HepG2 (cell line): ENCODE results near the gene XDH. TPM values are rescaled to one million over a fixed set of nuclear protein-coding genes. Genes with fewer than 3 reads are reported as not detected.

ENCODE experiments used
- ATAC-seq: fragments of 200-7000 bp; cut with Tn5 transposase; 3 replicates; pipeline ENCODE4 v1.9.1; 2020; ENCODE audit warnings: mild to moderate bottlenecking, moderate library complexity
- BruUV-seq: library from RNA; stranded (reverse); fragments of 400-500 nt; replicated peaks from 2 replicates; lab custom pipeline; 2021; lab: Mats Ljungman, UMichigan
- CTCF ChIA-PET: fragments of 300-600 bp; formaldehyde crosslinking; extraction: SDS; loops from one replicate; lab custom pipeline; 2021; ENCODE audit warnings: low total read pairs, inconsistent platforms, low intra/inter-chr PET ratio; lab: Yijun Ruan, JAX
- POLR2A ChIA-PET: fragments of 350-600 bp; sonication (Branson Sonifier 250); formaldehyde crosslinking; loops from one replicate; lab custom pipeline; 2020; ENCODE audit warnings: antibody characterized with exemption, inconsistent platforms; lab: Yijun Ruan, JAX
- DNase-seq: peaks from one replicate; pipeline ENCODE4 v3.0.0-alpha.2; 2015; ENCODE audit warnings: low spot score
- FAIRE-seq: peaks from 3 replicates; lab custom pipeline; 2011; peaks lifted over from hg19 to GRCh38; lab: Jason Lieb, UNC
- H2AFZ ChIP-seq: one replicate; pipeline ENCODE4 v1.6.1; 2011; ENCODE audit warnings: low read length, inconsistent platforms
- H3K27ac ChIP-seq: fragments of 300-600 bp; 3 replicates; pipeline ENCODE4 v1.8.0; 2011; ENCODE audit warnings: mixed run types, mild to moderate bottlenecking, mixed read lengths, low read length, inconsistent platforms; ENCODE audit not compliant: insufficient read depth; ENCODE audit errors: extremely low read length
- H3K27me3 ChIP-seq, 2 experiments: fragments of 200-600 bp in 1 of 2; 2 replicates in 1 of 2; 3 replicates in 1 of 2; pipeline versions ENCODE4 v1.6.0 to v1.8.0; 2011; ENCODE audit warnings: low read length in 2 of 2, mild to moderate bottlenecking in 2 of 2, moderate library complexity in 2 of 2, inconsistent platforms in 1 of 2; ENCODE audit not compliant: insufficient read depth in 2 of 2, control insufficient read depth in 1 of 2
- H3K36me3 ChIP-seq, 2 experiments: fragments of 200-600 bp in 1 of 2; replicated peaks in 1 of 2; 2 replicates in 1 of 2; 3 replicates in 1 of 2; pipeline versions ENCODE4 v1.5.1 to v1.8.0; 2011; ENCODE audit warnings: low read length in 2 of 2, inconsistent platforms in 1 of 2; ENCODE audit not compliant: insufficient read depth in 2 of 2, control insufficient read depth in 1 of 2
- H3K4me1 ChIP-seq: 2 replicates; pipeline ENCODE4 v1.5.1; 2012; ENCODE audit warnings: low read length, inconsistent platforms; ENCODE audit not compliant: insufficient read depth
- H3K4me2 ChIP-seq: 2 replicates; pipeline ENCODE4 v1.6.0; 2011; ENCODE audit warnings: low read depth, low read length, inconsistent platforms
- H3K4me3 ChIP-seq, 3 experiments: fragments of 200-600 bp in 1 of 3; sonication (generic), shearing (Covaris generic) in 1 of 3; replicated peaks in 1 of 3; 2 replicates each; pipeline ENCODE4 v1.5.1; 2011 to 2016; ENCODE audit warnings: low read length in 3 of 3, inconsistent platforms in 2 of 3, low read depth in 2 of 3, mild to moderate bottlenecking in 2 of 3, control low read depth in 1 of 3, mixed read lengths in 1 of 3; ENCODE audit not compliant: insufficient read depth in 1 of 3
- H3K79me2 ChIP-seq: one replicate; pipeline ENCODE4 v1.6.1; 2011; ENCODE audit warnings: low read length, inconsistent platforms; ENCODE audit not compliant: insufficient read depth
- H3K9ac ChIP-seq: 2 replicates; pipeline ENCODE4 v1.6.0; 2011; ENCODE audit warnings: mild to moderate bottlenecking, low read depth, low read length, inconsistent platforms; ENCODE audit not compliant: insufficient read depth
- H3K9me3 ChIP-seq: 2 replicates; pipeline ENCODE4 v1.5.1; 2012; ENCODE audit warnings: mild to moderate bottlenecking, low read length
- H4K20me1 ChIP-seq: 2 replicates; pipeline ENCODE4 v1.6.0; 2011; ENCODE audit warnings: inconsistent platforms, mild to moderate bottlenecking, low read length, moderate library complexity; ENCODE audit not compliant: insufficient read depth
- CBX5 ChIP-seq: sonication (generic); formaldehyde crosslinking; IDR thresholded peaks from 2 replicates; pipeline ENCODE4 v1.4.0; 2020; ENCODE audit warnings: missing genetic modification reagents, borderline replicate concordance
- FOXA3 ChIP-seq: IDR thresholded peaks from 2 replicates; pipeline ENCODE4 v1.6.1; 2016; ENCODE audit warnings: missing genetic modification reagents, missing compliant biosample characterization
- KDM3A ChIP-seq: IDR thresholded peaks from 2 replicates; pipeline ENCODE4 v1.6.1; 2018; ENCODE audit warnings: low read depth, missing compliant biosample characterization
- KLF9 ChIP-seq: IDR thresholded peaks from 2 replicates; pipeline ENCODE4 v1.6.1; 2016; ENCODE audit warnings: low read depth
- MAFF ChIP-seq: IDR thresholded peaks from 2 replicates; pipeline ENCODE4 v1.6.1; 2011; ENCODE audit warnings: low read depth, low read length, improper control_type of control experiment
- SP2 ChIP-seq: sonication (generic); formaldehyde crosslinking; IDR thresholded peaks from 2 replicates; pipeline ENCODE4 v1.5.1; 2020; ENCODE audit warnings: mild to moderate bottlenecking, missing genetic modification reagents
- SRY ChIP-seq: sonication (generic); formaldehyde crosslinking; IDR thresholded peaks from 2 replicates; pipeline ENCODE4 v1.8.0; 2022; ENCODE audit warnings: mild to moderate bottlenecking, missing genetic modification reagents
- TAF15 ChIP-seq: fragments of 200-400 bp; formaldehyde crosslinking; IDR thresholded peaks from one replicate; pipeline ENCODE4 v1.6.1; 2018; ENCODE audit warnings: mild to moderate bottlenecking, low read depth, low read length; ENCODE audit not compliant: poor library complexity, severe bottlenecking
- TCF7L2 ChIP-seq: IDR thresholded peaks from 2 replicates; pipeline ENCODE4 v1.6.1; 2011; ENCODE audit warnings: mild to moderate bottlenecking, low read depth, low read length, moderate library complexity
- ZBTB1 ChIP-seq: sonication (generic); formaldehyde crosslinking; IDR thresholded peaks from 2 replicates; pipeline ENCODE4 v1.4.0; 2020; ENCODE audit warnings: missing genetic modification reagents, borderline replicate concordance
- ZMAT3 ChIP-seq: sonication (generic); formaldehyde crosslinking; conservative IDR thresholded peaks from 2 replicates; pipeline ENCODE4 v1.7.0; 2021; ENCODE audit warnings: missing genetic modification reagents
- ZMYM2 ChIP-seq: sonication (generic); formaldehyde crosslinking; IDR thresholded peaks from 2 replicates; pipeline ENCODE4 v1.8.0; 2022; ENCODE audit warnings: mild to moderate bottlenecking, missing genetic modification reagents
- ZNF234 ChIP-seq: sonication (generic); formaldehyde crosslinking; conservative IDR thresholded peaks from 2 replicates; pipeline ENCODE4 v1.5.1; 2020; ENCODE audit warnings: mild to moderate bottlenecking, missing genetic modification reagents
- ZNF432 ChIP-seq: sonication (generic); formaldehyde crosslinking; IDR thresholded peaks from 2 replicates; pipeline ENCODE4 v1.5.0; 2020; ENCODE audit warnings: missing genetic modification reagents, mild to moderate bottlenecking, borderline replicate concordance
- ZNF567 ChIP-seq: sonication (generic); formaldehyde crosslinking; IDR thresholded peaks from 2 replicates; pipeline ENCODE4 v1.8.1; 2023; ENCODE audit warnings: mild to moderate bottlenecking, missing genetic modification reagents, borderline replicate concordance
- ZNF777 ChIP-seq: sonication (generic); formaldehyde crosslinking; IDR thresholded peaks from 2 replicates; pipeline ENCODE4 v1.4.0; 2020; ENCODE audit warnings: missing genetic modification reagents
- ZNF850 ChIP-seq: sonication (generic); formaldehyde crosslinking; conservative IDR thresholded peaks from 2 replicates; pipeline ENCODE4 v1.9.0; 2021; ENCODE audit warnings: mild to moderate bottlenecking, missing genetic modification reagents
- WGBS: methylation state at CpG from one replicate; pipeline ENCODE4 v1.1.6; 2017; ENCODE audit warnings: low lambda C conversion rate; 5-methylcytosine and 5-hydroxymethylcytosine counted together
- in situ Hi-C: cut with HindIII; loops from 2 replicates; pipeline ENCODE4 v1.10.0; 2017; ENCODE audit warnings: low pct_unique_long_range_greater_than_20kb; ENCODE audit not compliant: extremely low pct_ligation_motif_present
- intact Hi-C: fragments of 100-400 bp; cut with micrococcal nuclease; formaldehyde crosslinking; loops from one replicate; pipeline ENCODE4 v1.10.0; 2022; ENCODE audit not compliant: unreplicated experiment
- polyA plus RNA-seq, 8 experiments: library from polyadenylated mRNA; depleted of rRNA in 3 of 8; stranded (reverse) in 7 of 8; unstranded in 1 of 8; fragments of >200 nt; fragmentation: Illumina TruSeq in 4 of 8; extraction: Trizol in 4 of 8; gene quantifications; 2 replicates each; pipeline versions ENCODE4 v1.2.1 to v1.2.3, GENCODE V29; 2011 to 2016; ENCODE audit warnings: low read depth in 4 of 8, missing spikeins in 1 of 8, mixed read lengths in 1 of 8; ENCODE audit not compliant: insufficient read depth in 1 of 8
- total RNA-seq, 5 experiments: library from RNA; depleted of rRNA; stranded (reverse); fragments of >200 nt; fragmentation: Illumina TruSeq; extraction: Trizol; gene quantifications; 2 replicates each; pipeline ENCODE4 v1.2.3, GENCODE V29; 2016; ENCODE audit warnings: low read depth in 1 of 5
- TF ChIP-seq, protein P1 (sequence below): sonication (generic); formaldehyde crosslinking; conservative IDR thresholded peaks from 2 replicates; pipeline ENCODE4 v1.4.0; 2020; ENCODE audit warnings: missing genetic modification reagents
- TF ChIP-seq, protein P2 (sequence below): IDR thresholded peaks from 2 replicates; pipeline ENCODE4 v1.6.1; 2018; ENCODE audit warnings: missing genetic modification reagents
- TF ChIP-seq, protein P3 (sequence below): sonication (generic); formaldehyde crosslinking; IDR thresholded peaks from 2 replicates; pipeline ENCODE4 v1.9.0; 2021; ENCODE audit warnings: missing genetic modification reagents, mild to moderate bottlenecking, borderline replicate concordance

The XDH gene
- total and polyA plus RNA-seq, 2 of the 13 experiments (the other 11 are each of a cell fraction or from before 2014, with no cell fraction given): not detected

- Histone ChIP-seq H3K9ac (no peak overlapping the region), H3K9me3 (no peaks in the 10 kb centered on the region), H3K4me1 (no peaks in the 10 kb centered on the region), H3K27me3 (peaks cover 1 to 17% of the 10 kb centered on the region in 2 experiments; a peak in 2 of 5 replicates), H4K20me1 (no peaks in the 10 kb centered on the region), H3K27ac (no peak overlapping the region), H2AFZ (no peak overlapping the region), H3K79me2 (no peaks in the 10 kb centered on the region), H3K36me3 (no peaks in the 10 kb centered on the region), H3K4me3 (no peak overlapping the region), H3K4me2 (no peak overlapping the region)
- BruUV-seq: no TSS peak
- TF ChIP-seq SRY: no peak
- no peak for TF ChIP-seq MAFF
- TF ChIP-seq CBX5 (CRISPR knock-in tag): no peak
- no peak for TF ChIP-seq ZMAT3 (CRISPR knock-in tag)
- no peak for TF ChIP-seq KDM3A (CRISPR knock-in tag)
- TF ChIP-seq ZNF850 (CRISPR knock-in tag): no peak
- TF ChIP-seq, protein P1, sequence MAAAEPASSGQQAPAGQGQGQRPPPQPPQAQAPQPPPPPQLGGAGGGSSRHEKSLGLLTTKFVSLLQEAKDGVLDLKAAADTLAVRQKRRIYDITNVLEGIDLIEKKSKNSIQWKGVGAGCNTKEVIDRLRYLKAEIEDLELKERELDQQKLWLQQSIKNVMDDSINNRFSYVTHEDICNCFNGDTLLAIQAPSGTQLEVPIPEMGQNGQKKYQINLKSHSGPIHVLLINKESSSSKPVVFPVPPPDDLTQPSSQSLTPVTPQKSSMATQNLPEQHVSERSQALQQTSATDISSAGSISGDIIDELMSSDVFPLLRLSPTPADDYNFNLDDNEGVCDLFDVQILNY (CRISPR knock-in tag): no peak
- TF ChIP-seq, protein P2, sequence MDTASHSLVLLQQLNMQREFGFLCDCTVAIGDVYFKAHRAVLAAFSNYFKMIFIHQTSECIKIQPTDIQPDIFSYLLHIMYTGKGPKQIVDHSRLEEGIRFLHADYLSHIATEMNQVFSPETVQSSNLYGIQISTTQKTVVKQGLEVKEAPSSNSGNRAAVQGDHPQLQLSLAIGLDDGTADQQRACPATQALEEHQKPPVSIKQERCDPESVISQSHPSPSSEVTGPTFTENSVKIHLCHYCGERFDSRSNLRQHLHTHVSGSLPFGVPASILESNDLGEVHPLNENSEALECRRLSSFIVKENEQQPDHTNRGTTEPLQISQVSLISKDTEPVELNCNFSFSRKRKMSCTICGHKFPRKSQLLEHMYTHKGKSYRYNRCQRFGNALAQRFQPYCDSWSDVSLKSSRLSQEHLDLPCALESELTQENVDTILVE (CRISPR knock-in tag): no peak
- no peak for TF ChIP-seq TCF7L2
- no peak for TF ChIP-seq FOXA3 (CRISPR knock-in tag)
- TF ChIP-seq, protein P3, sequence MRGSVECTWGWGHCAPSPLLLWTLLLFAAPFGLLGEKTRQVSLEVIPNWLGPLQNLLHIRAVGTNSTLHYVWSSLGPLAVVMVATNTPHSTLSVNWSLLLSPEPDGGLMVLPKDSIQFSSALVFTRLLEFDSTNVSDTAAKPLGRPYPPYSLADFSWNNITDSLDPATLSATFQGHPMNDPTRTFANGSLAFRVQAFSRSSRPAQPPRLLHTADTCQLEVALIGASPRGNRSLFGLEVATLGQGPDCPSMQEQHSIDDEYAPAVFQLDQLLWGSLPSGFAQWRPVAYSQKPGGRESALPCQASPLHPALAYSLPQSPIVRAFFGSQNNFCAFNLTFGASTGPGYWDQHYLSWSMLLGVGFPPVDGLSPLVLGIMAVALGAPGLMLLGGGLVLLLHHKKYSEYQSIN: no peak
- no peak for TF ChIP-seq ZBTB1 (CRISPR knock-in tag)
- no peak for TF ChIP-seq ZNF567 (CRISPR knock-in tag)
- TF ChIP-seq SP2 (CRISPR knock-in tag): no peak
- no peak for TF ChIP-seq ZMYM2 (CRISPR knock-in tag)
- no peak for TF ChIP-seq TAF15
- no peak for TF ChIP-seq ZNF234 (CRISPR knock-in tag)
- TF ChIP-seq KLF9 (CRISPR knock-in tag): no peak
- TF ChIP-seq ZNF777 (CRISPR knock-in tag): no peak
- no peak for TF ChIP-seq ZNF432 (CRISPR knock-in tag)
- DNase-seq (no peak), ATAC-seq (no peak), FAIRE-seq (no peak)
- in situ Hi-C loops: no loop called here
- WGBS: 33% methylated on average over 3 of the region's 3 CpGs
- POLR2A ChIA-PET: no interaction called here
- CTCF ChIA-PET: no interaction called here
- intact Hi-C loops: no loop called here
Measured at GRCh38 chr2:31380243-31380642, 34.3 kb downstream of the XDH start.
